Measurements from ENCODE around the gene ZNF740.

Gene ZNF740

GRCh38 chr12:53235164-53235563 lies 54.6 kb downstream of the ZNF740 start:
- Histone ChIP-seq H2AFZ (ENCODE audit: low read length) (no peak overlapping the region), H3K36me3 (ENCODE audit: insufficient read depth, low read length) (no peaks in the 10 kb centered on the region), H3K9me3 (ENCODE audit: low read length) (no peaks in the 10 kb centered on the region), H3K79me2 (ENCODE audit: insufficient read depth, low read length) (no peaks in the 10 kb centered on the region), H3K4me3 (ENCODE audit: low read depth, low read length, poor library complexity, severe bottlenecking) (no peak overlapping the region), H3K27ac (ENCODE audit: low read depth, low read length, poor library complexity, severe bottlenecking) (no peak overlapping the region), H3K4me2 (ENCODE audit: low read length) (no peak overlapping the region), H4K20me1 (ENCODE audit: insufficient read depth, low read length) (no peaks in the 10 kb centered on the region), H3K27me3 (ENCODE audit: insufficient read depth, low read length) (peaks cover 3% of the 10 kb centered on the region; the same call in 1 of the 2 replicates), H3F3A (ENCODE audit: insufficient read depth, low read length) (no peaks in the 10 kb centered on the region), H3K4me1 (ENCODE audit: insufficient read depth, low read length, severe bottlenecking) (peaks cover 6% of the 10 kb centered on the region), H3K9ac (ENCODE audit: low read length) (no peak overlapping the region), H3K9me2 (ENCODE audit: low read depth, low read length) (no peaks in the 10 kb centered on the region)
- no peak for TF ChIP-seq EZH2 (IDR thresholded peaks at IDR 0.05; ENCODE audit: borderline replicate concordance, low read length)
- TF ChIP-seq, protein P1, sequence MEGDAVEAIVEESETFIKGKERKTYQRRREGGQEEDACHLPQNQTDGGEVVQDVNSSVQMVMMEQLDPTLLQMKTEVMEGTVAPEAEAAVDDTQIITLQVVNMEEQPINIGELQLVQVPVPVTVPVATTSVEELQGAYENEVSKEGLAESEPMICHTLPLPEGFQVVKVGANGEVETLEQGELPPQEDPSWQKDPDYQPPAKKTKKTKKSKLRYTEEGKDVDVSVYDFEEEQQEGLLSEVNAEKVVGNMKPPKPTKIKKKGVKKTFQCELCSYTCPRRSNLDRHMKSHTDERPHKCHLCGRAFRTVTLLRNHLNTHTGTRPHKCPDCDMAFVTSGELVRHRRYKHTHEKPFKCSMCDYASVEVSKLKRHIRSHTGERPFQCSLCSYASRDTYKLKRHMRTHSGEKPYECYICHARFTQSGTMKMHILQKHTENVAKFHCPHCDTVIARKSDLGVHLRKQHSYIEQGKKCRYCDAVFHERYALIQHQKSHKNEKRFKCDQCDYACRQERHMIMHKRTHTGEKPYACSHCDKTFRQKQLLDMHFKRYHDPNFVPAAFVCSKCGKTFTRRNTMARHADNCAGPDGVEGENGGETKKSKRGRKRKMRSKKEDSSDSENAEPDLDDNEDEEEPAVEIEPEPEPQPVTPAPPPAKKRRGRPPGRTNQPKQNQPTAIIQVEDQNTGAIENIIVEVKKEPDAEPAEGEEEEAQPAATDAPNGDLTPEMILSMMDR (IDR thresholded peaks at IDR 0.05; ENCODE audit: low read length), result no peak

DNA sequence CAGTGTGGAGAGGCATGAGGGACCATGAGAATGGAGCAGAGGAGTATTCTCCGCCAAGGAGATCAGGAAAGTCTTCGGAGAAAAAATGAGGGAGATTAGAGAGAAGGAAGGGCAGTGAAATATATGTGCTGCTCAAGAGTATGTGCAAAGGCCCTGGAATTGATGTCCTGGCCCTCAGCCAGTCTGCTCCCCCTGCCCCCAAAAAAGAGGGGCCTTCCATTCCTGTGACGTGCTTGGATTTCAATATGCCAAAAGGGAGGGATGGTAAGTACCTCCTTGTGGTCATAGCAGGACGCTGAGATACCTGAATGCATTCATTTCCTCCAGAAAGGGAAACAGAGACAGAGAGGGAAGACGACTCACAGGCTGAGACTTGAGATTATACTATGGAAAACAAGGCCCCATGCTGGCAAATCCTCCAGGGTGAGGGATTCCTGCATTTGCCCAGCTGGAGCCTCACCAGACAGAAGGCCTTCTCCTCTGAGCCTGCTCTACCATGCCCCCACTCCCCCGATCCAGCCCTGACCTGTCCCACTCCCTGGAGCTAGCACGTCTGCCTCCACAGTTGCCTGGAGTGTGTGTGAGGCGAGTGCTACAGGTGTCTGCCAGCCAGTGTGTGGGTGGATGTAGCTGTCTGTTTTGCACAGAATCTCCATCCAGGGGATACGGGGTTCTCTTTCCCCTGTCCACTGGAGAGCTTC lies 55.4 kb downstream of the ZNF740 start:
- Histone ChIP-seq H3K4me1 (ENCODE audit: insufficient read depth, low read length, severe bottlenecking) (peaks cover 6% of the 10 kb centered on the region), H3K27ac (ENCODE audit: low read depth, low read length, poor library complexity, severe bottlenecking) (no peak overlapping the region), H3K9ac (ENCODE audit: low read length) (no peak overlapping the region), H3K79me2 (ENCODE audit: insufficient read depth, low read length) (no peaks in the 10 kb centered on the region), H3K9me2 (ENCODE audit: low read depth, low read length) (no peaks in the 10 kb centered on the region), H3K4me2 (ENCODE audit: low read length) (no peak overlapping the region), H2AFZ (ENCODE audit: low read length) (no peak overlapping the region), H3K4me3 (ENCODE audit: low read depth, low read length, poor library complexity, severe bottlenecking) (no peak overlapping the region), H3K36me3 (ENCODE audit: insufficient read depth, low read length) (no peaks in the 10 kb centered on the region), H3K27me3 (ENCODE audit: insufficient read depth, low read length) (peaks cover 3% of the 10 kb centered on the region; the same call in 1 of the 2 replicates), H3F3A (ENCODE audit: insufficient read depth, low read length) (no peaks in the 10 kb centered on the region), H4K20me1 (ENCODE audit: insufficient read depth, low read length) (no peaks in the 10 kb centered on the region), H3K9me3 (ENCODE audit: low read length) (no peaks in the 10 kb centered on the region)
- TF ChIP-seq, protein P1 (IDR thresholded peaks at IDR 0.05; ENCODE audit: low read length), result no peak
- TF ChIP-seq EZH2 (IDR thresholded peaks at IDR 0.05; ENCODE audit: borderline replicate concordance, low read length), result no peak

DNA sequence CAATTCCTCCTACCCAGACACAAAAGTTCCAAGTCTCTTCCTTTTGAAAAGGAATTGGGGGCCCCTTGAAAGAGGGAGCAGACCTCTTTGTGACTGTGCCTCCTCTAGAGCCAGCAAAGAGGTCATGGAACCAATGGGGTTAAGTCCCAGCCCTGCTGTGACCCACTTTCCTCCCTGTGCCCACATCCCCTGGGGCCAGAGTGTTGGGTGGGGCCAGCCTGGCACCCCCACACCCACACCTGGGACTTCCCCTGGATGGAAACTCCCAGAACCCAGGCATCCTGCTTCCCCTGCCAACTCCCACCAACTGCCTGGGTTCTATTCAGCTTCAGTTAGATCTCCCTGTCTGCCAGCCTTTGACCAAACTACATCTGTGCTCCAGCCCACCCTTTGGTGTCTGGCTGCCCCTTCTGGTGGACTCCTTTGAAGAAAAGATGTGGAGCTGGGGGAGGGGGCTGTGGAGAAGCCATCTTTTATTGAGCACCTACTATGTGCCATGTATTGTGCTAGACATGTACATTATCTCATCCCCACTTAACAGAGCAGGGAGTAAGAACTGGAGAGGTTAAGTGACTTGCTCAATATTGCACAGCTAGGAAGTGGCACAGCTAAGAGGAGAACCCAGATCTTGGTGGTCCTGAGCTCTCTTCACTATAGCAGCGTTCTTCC lies 56.1 kb downstream of the ZNF740 start:
- Histone ChIP-seq H3K4me1 (ENCODE audit: insufficient read depth, low read length, severe bottlenecking) (peaks cover 6% of the 10 kb centered on the region), H3K9me3 (ENCODE audit: low read length) (no peaks in the 10 kb centered on the region), H3K4me2 (ENCODE audit: low read length) (no peak overlapping the region), H4K20me1 (ENCODE audit: insufficient read depth, low read length) (no peaks in the 10 kb centered on the region), H3K27me3 (ENCODE audit: insufficient read depth, low read length) (no peaks in the 10 kb centered on the region; the same call in 1 of the 2 replicates), H3K27ac (ENCODE audit: low read depth, low read length, poor library complexity, severe bottlenecking) (no peak overlapping the region), H3F3A (ENCODE audit: insufficient read depth, low read length) (no peaks in the 10 kb centered on the region), H3K9ac (ENCODE audit: low read length) (no peak overlapping the region), H3K36me3 (ENCODE audit: insufficient read depth, low read length) (no peaks in the 10 kb centered on the region), H3K9me2 (ENCODE audit: low read depth, low read length) (no peaks in the 10 kb centered on the region), H3K79me2 (ENCODE audit: insufficient read depth, low read length) (no peaks in the 10 kb centered on the region), H2AFZ (ENCODE audit: low read length) (no peak overlapping the region), H3K4me3 (ENCODE audit: low read depth, low read length, poor library complexity, severe bottlenecking) (no peak overlapping the region)
- TF ChIP-seq, protein P1 (IDR thresholded peaks at IDR 0.05; ENCODE audit: low read length), result no peak
- no peak for TF ChIP-seq EZH2 (IDR thresholded peaks at IDR 0.05; ENCODE audit: borderline replicate concordance, low read length)
